NCI-H1436 (cell line): ENCODE measurements around the gene FAM124A.
"Not testable (repeated sequence)": the region's sequence is repeated elsewhere in the genome, so short reads cannot be mapped to it uniquely, and the experiment has no call there.

ENCODE experiments used
- DNase-seq: peaks from one replicate; lab custom pipeline; 2025; lab: John Stamatoyannopoulos, UW

Gene FAM124A

GRCh38 chr13:51271528-51272085, 49.4 kb downstream of the FAM124A start:
- no peak for DNase-seq

GRCh38 chr13:51275101-51275500, 52.9 kb downstream of the FAM124A start:
- DNase-seq: no peak

DNA sequence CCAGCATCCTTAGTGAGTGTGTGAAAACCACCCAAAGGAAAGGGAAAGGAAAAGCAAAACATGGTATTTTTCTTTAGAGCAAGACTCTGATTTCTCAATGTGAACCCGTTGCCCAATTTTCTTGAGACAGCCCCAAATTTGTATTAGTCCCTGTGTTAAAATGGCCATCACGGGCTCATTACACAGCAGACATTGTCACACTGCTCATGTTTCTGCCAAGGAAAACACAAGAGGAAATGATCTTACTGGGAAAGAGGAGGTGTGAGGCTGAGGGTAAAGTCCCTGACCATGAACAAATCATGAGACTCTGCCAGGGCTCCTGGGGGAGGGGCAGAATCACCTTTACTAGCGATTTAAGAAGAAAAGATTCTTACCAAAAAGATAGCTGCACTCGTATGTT, 54.4 kb downstream of the FAM124A start:
- no peak for DNase-seq

- DNase-seq: no peak
These were observed 55.7 kb downstream of the FAM124A start for GRCh38 chr13:51277928-51278327.

DNA sequence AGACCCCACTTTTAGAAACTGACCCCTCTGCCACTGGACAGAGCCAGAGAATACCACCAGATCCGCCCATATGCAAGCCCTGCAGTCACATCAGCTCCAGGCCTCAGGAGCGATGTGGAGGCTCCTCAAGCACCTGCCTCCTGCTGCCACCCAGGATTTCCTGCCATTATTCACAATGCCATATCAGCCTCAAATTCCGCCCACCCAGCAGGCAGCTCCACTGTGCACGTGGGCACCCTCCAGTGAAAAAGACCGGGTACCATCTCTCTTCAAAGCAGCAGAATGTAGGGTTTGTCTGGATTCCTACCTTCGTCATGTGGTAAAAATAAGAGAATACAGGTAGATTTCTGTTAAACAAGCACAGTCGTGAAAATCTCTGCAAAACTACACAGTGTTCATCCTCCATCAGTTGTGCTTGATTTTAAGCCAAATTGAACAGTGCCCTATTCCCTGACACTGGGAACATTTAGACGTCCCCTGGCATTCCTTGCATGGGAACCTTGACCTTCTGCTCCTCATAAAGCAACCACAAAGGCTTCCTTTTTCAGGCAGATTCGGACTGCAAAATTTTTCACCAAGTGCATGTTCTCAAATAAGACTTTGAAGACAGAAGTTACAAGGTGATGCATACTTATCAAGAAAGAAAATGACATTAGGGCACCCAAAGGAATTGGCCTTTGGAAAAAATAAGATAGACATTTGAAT, 56.4 kb downstream of the FAM124A start:
- DNase-seq: no peak

DNA sequence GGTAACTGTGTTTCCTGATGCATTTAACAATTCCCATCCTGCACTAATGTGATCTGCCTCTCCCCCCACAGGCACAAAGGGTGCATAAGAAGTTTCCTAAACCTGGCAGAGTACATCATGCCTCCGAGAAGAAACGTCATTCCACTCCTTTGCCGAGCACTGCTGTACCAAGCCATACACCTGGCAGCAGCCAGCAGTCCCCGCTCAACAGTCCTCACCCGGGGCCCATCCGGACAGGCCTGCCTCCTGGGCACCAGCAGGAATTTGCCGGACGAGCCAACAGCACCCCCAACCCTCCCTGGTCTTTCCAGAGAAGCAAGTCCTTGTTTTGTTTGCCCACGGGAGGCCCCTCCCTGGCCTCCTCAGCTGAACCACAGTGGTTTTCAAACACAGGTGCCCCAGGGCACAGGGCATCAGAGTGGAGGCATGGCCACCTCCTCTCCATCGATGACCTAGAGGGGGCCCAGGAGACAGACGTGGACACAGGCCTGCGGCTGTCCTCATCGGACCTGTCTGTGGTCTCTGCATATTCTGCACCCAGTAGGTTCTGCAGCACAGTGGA, 58.3 kb downstream of the FAM124A start:
- DNase-seq: no peak

GRCh38 chr13:51282322-51282721, 60.1 kb downstream of the FAM124A start:
- no peak for DNase-seq

GRCh38 chr13:51282923-51283322, 60.7 kb downstream of the FAM124A start:
- DNase-seq: not testable (repeated sequence)

DNA sequence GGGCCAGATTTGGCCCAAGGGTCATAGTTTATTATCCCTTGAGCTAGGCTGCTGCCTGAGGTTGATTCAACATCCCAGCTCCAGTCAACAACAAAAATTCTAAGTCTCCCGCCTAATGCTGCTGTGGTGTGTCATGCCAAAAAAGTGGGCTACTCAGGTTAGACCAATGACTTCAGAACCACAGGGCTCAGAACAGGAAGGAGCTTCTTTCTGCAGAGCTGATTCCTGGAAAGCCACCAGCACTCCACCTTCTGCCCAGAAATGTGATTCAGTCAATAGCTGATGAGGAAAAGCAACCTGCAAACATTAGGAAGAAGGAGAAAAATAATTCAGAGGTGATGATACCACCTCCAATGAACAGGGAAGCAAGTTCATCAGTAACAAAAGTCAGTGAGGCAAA, 61.2 kb downstream of the FAM124A start:
- no peak for DNase-seq

DNA sequence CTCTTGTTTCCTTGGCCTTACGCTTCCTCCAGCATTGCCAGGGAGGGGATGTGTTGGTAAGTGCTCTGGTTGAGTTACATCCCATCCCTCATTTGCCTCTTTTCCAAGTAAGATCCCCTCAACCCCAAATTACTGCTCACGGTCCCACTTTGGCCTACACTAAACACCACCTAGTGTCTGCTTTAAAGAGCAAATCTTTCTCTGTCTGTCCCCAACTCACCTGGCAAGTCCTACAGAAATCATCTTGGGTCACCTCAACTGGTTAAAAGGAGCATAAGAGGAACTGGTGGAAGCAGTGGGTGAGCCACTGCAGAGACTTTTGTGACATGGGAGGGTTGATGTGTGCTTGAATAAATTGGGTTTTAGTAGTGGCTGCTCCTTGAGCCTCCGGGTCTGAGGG, 62.1 kb downstream of the FAM124A start:
- no peak for DNase-seq

DNA sequence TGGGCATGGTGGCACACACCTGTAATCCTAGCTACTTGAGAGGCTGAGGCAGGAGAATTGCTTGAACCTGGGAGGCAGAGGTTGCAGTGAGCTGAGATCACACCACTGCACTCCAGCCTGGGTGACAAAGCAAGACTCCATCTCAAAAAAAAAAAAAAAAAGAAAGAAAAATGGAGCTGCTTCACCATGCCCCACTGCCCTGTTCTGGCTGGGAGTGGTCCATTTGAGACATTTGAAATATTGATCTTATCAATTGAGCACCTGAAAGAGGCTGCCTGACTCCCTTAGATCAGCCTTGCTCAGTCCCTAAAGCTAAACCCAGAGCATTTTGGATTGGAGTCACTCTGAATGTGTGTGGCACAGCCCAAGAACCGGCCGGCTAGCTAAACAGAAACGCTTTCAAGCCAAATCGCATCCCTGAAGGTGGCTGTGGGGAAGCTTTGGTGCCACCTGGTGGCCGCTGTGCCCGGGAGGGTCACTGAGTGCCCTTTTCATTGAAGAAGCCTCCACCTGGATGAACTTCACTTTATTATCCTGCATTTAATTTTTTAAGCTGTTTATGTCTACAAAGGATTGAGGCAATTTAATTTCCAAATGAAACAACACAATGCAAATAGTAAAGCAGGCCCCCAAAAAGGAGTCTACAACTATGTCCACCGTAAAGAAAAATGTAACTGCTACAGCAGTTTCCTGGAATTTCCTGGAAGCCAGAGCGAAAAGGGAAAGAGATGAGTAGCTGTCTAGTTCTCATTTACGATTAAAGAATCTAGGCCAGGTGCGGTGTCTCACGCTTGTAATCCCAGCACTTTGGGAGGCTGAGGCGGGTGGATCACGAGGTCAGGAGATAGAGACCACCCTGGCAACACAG, 64.2 kb downstream of the FAM124A start:
- DNase-seq: peak; percentile 52

DNA sequence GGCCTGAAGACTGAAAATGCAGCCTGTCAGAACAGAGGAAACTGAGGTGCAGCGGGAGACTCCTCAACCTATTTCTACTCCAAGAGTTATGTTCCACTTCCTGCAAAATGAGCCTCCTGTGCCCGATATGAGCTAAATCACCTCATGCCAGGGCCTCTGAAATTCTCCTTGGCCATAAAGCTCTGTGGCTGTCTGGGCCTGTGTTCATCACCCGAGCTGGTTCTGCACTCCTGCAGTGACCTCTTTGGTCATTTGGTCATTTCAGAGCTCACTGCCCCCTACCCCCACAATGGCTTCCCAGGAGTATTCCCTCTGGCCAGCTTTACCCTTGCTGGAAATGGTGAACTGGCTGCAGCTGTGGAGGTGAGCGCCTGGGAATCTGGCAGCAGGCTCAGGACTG, 65.6 kb downstream of the FAM124A start:
- DNase-seq: no peak

DNA sequence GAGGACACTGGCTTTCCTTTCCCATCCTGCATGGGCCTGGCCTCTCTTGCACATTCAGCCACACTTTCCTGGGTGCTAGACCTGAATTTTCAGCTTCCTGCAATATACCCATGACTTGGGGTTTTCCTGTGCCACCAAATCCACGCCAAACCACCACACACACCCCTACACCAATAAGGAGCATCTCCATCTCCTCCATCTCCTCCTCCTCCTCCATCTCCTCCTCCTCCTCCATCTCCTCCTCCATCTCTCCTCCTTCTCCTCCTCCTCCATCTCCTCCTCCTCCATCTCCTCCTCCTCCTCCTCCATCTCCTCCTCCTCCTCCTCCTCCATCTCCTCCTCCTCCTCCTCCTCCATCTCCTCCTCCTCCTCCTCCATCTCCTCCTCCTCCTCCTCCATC, 66.1 kb downstream of the FAM124A start:
- not testable (repeated sequence) for DNase-seq

DNA sequence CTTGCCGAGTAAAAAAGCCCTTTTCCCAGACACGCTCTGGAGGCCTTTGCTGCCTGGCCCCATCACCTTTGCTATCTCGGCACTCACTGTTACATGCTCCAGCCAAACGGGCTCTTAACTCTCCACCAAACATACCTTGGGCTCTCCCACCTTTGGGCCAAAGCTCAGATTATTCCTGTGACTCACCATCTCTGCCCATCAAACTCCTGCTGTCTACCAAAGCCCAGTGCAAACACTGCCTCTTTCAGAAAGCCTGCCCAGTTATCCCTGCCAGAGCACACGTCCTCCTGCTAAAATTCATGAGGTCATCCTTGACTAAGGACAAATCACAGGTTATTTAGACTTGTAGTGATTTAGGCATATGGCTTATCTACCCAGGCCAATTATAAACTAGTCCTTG, 69.1 kb downstream of the FAM124A start:
- no peak for DNase-seq

DNA sequence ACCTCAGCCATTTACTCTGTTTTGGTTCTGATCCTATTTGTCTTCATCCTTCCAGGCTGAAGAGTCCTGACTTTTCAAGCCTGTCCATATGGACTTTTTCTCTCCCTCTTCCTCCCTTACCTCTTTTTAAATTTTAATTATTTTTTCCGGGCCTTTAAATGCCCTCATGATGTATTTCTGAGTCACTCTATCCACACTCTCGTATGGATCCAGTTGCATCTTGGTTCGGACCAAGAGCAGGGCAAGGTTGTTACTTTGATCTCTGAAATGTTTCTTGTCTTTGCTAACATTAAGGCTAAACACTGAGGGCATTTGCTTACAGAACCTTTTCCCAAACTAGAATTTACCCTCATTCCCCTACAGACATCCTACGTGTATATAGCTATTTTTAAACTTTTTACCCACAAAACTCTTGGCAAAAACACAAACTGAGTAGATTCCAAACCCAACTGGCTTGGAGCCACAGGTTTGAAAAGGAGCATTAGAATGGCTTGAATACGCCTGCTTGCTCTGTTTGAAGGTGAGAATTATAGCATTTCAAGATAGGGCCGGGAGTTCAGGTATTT, 69.9 kb downstream of the FAM124A start:
- no peak for DNase-seq

- DNase-seq: no peak
These were observed 75.4 kb downstream of the FAM124A start for GRCh38 chr13:51297556-51297955.

DNA sequence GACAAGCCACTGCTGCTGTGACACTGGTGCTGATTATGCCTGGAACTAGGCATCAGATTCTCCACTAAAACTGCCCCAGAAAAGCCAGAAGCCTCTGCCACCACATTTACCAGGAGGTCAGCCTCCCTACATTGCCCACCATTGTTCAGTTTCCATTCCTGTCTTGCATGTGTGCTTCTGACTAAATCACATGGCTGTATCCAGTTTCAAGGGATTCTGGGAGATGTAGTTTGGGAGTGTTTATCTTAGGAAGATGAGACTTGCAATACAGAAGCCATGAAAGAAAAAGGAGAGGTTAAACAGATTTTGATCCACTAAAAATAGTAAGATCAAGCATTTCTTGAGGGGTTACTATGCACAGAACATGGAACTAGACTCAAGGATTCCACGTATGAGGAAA, 76.6 kb downstream of the FAM124A start:
- DNase-seq: no peak

- DNase-seq: no peak
These were observed 80.9 kb downstream of the FAM124A start for GRCh38 chr13:51303063-51303552.

- DNase-seq: no peak
These were observed 81.7 kb downstream of the FAM124A start for GRCh38 chr13:51303882-51304281.

GRCh38 chr13:51305271-51305967, 83.2 kb downstream of the FAM124A start:
- no peak for DNase-seq

GRCh38 chr13:51308781-51309180, 86.6 kb downstream of the FAM124A start:
- no peak for DNase-seq

GRCh38 chr13:51311231-51311630, 89.0 kb downstream of the FAM124A start:
- no peak for DNase-seq
